ENCODE results near the gene CDH4. TPM values are rescaled to one million over a fixed set of nuclear protein-coding genes. Genes with fewer than 3 reads are reported as not detected.

CDH4 gene
- total and polyA plus RNA-seq, 2 donors (not counting 1 experiment from before 2014, with no cell fraction given): not detected

- Histone ChIP-seq H3K9ac (ENCODE audit: low read length) (no peak overlapping the region), H3K79me2 (ENCODE audit: control insufficient read depth, insufficient read depth, low read length) (no peaks in the 10 kb centered on the region), H3K36me3 (replicated peaks in 1 of 2; ENCODE audit: control extremely low read depth in 1 of 2, control insufficient read depth in 1 of 2, extremely low read depth in 1 of 2, insufficient read depth in 2 of 2, low read length in 1 of 2) (no peaks in the 10 kb centered on the region), H4K20me1 (ENCODE audit: control insufficient read depth, insufficient read depth, low read length, poor library complexity, severe bottlenecking) (no peaks in the 10 kb centered on the region), H3K4me3 (ENCODE audit: control extremely low read depth in 1 of 5, extremely low read depth in 1 of 5, insufficient read depth in 1 of 5, low read depth in 2 of 5, low read length in 4 of 5) (no peak overlapping the region), H3K27me3 (replicated peaks in 1 of 4; ENCODE audit: control extremely low read depth in 1 of 4, control insufficient read depth in 3 of 4, insufficient read depth in 4 of 4, low read length in 3 of 4) (no peaks in the 10 kb centered on the region), H2AFZ (ENCODE audit: insufficient read depth, low read depth, low read length, poor library complexity, severe bottlenecking) (no peak overlapping the region), H3K4me1 (ENCODE audit: control insufficient read depth in 2 of 2, insufficient read depth in 2 of 2, low read length in 2 of 2) (no peaks in the 10 kb centered on the region), H3K9me3 (ENCODE audit: control extremely low read depth in 1 of 3, control insufficient read depth in 2 of 3, insufficient read depth in 1 of 3, low read length in 2 of 3) (peaks cover 0 to 51% (median 0%) of the 10 kb centered on the region in 3 donors), H3K27ac (ENCODE audit: low read length in 2 of 2) (no peak overlapping the region), H3K4me2 (replicated peaks; ENCODE audit: low read depth, low read length, poor library complexity, severe bottlenecking) (no peak overlapping the region)
- H3K27ac Mint-ChIP-seq: no peak overlapping the region
- DNase-seq (no peak), ATAC-seq (ENCODE audit: low read depth) (no peak)
- no peaks in the 10 kb centered on the region for H3K27me3 Mint-ChIP-seq
- TF ChIP-seq CTCF (IDR thresholded peaks at IDR 0.05) (no peak), EZH2 (IDR thresholded peaks at IDR 0.05; ENCODE audit: borderline replicate concordance, insufficient read depth, low read depth, low read length, poor library complexity, severe bottlenecking) (no peak)
- H3K4me1 Mint-ChIP-seq: no peaks in the 10 kb centered on the region
- WGBS (ENCODE audit: insufficient coverage): 87% methylated on average over 27 of the region's 31 CpGs
- intact Hi-C loops (cut with micrococcal nuclease): no loop called here
- no peak overlapping the region for H3K4me3 Mint-ChIP-seq
- ChIA-PET POLR2A (no interaction called here), CTCF (no interaction called here)
- H3K9me3 Mint-ChIP-seq (ENCODE audit: insufficient read depth): no peaks in the 10 kb centered on the region
These were observed 447.7 kb downstream of the CDH4 start for GRCh38 chr20:61699495-61700374.

DNA sequence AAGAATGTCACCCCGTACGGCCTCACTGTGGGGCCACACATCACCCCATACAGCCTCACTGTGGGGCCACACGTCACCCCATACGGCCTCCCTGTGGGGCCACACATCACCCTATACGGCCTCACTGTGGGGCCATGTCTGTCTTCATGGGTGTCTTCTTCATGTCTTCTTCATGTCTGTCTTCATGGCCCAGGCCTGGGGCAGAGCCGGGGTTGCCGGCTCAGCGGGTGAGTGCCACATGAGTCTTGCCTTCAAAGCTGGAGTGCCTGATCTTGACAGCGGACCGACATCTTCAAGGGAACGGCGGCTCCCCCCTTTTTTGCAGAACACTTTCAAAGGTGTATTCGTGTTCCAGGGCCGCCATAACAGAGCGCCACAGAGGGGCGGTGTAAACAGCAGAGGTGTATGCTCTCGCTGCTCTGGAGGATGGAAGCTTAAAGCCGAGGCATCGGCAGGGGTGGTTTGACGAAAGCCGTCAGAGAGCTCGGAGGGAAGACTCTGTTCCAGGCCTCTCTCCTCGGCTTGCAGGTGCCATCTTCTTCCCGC, 448.6 kb downstream of the CDH4 start:
- Mint-ChIP-seq H3K27me3 (no peaks in the 10 kb centered on the region), H3K27ac (no peak overlapping the region), H3K4me1 (no peaks in the 10 kb centered on the region), H3K9me3 (ENCODE audit: insufficient read depth) (no peaks in the 10 kb centered on the region), H3K4me3 (no peak overlapping the region)
- ChIA-PET CTCF (no interaction called here), POLR2A (no interaction called here)
- no peak for TF ChIP-seq EZH2 (IDR thresholded peaks at IDR 0.05; ENCODE audit: borderline replicate concordance, insufficient read depth, low read depth, low read length, poor library complexity, severe bottlenecking)
- no peak for TF ChIP-seq CTCF (IDR thresholded peaks at IDR 0.05)
- Histone ChIP-seq H3K36me3 (replicated peaks in 1 of 2; ENCODE audit: control extremely low read depth in 1 of 2, control insufficient read depth in 1 of 2, extremely low read depth in 1 of 2, insufficient read depth in 2 of 2, low read length in 1 of 2) (no peaks in the 10 kb centered on the region), H3K27me3 (replicated peaks in 1 of 4; ENCODE audit: control extremely low read depth in 1 of 4, control insufficient read depth in 3 of 4, insufficient read depth in 4 of 4, low read length in 3 of 4) (no peaks in the 10 kb centered on the region), H3K79me2 (ENCODE audit: control insufficient read depth, insufficient read depth, low read length) (no peaks in the 10 kb centered on the region), H3K27ac (ENCODE audit: low read length in 2 of 2) (no peak overlapping the region), H3K4me2 (replicated peaks; ENCODE audit: low read depth, low read length, poor library complexity, severe bottlenecking) (no peak overlapping the region), H4K20me1 (ENCODE audit: control insufficient read depth, insufficient read depth, low read length, poor library complexity, severe bottlenecking) (no peaks in the 10 kb centered on the region), H2AFZ (ENCODE audit: insufficient read depth, low read depth, low read length, poor library complexity, severe bottlenecking) (no peak overlapping the region), H3K9ac (ENCODE audit: low read length) (no peak overlapping the region), H3K9me3 (ENCODE audit: control extremely low read depth in 1 of 3, control insufficient read depth in 2 of 3, insufficient read depth in 1 of 3, low read length in 2 of 3) (peaks cover 0 to 55% (median 0%) of the 10 kb centered on the region in 3 donors), H3K4me3 (ENCODE audit: control extremely low read depth in 1 of 5, extremely low read depth in 1 of 5, insufficient read depth in 1 of 5, low read depth in 2 of 5, low read length in 4 of 5) (no peak overlapping the region), H3K4me1 (ENCODE audit: control insufficient read depth in 2 of 2, insufficient read depth in 2 of 2, low read length in 2 of 2) (no peaks in the 10 kb centered on the region)
- ATAC-seq (ENCODE audit: low read depth) (no peak), DNase-seq (no peak)
- intact Hi-C loops (cut with micrococcal nuclease): no loop called here
- 97% methylated on average over 24 of the region's 24 CpGs for whole genome bisulfite sequencing (ENCODE audit: insufficient coverage)

Data from B cell (primary cell).